ENCODE data around the gene SCAF11.

DNA sequence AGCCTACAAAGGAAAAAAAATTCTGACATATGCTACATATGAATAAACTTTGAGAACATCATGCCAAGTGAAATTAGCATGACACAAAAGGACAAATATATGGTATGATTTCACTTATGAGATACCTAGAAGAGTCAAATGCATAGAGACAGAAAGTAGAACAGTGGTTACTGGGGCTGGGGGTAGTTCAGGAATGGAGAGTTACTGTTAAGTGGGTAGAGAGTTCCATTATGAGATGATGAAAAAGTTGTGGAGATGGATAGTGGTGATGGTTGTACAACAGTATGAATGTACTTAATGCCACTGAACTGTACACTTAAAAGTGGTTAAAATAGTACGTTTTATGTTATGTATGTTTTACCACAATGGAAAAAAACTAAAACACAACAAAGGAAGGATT is 92.3 kb downstream of the SCAF11 start:
- TF ChIP-seq, protein P1, sequence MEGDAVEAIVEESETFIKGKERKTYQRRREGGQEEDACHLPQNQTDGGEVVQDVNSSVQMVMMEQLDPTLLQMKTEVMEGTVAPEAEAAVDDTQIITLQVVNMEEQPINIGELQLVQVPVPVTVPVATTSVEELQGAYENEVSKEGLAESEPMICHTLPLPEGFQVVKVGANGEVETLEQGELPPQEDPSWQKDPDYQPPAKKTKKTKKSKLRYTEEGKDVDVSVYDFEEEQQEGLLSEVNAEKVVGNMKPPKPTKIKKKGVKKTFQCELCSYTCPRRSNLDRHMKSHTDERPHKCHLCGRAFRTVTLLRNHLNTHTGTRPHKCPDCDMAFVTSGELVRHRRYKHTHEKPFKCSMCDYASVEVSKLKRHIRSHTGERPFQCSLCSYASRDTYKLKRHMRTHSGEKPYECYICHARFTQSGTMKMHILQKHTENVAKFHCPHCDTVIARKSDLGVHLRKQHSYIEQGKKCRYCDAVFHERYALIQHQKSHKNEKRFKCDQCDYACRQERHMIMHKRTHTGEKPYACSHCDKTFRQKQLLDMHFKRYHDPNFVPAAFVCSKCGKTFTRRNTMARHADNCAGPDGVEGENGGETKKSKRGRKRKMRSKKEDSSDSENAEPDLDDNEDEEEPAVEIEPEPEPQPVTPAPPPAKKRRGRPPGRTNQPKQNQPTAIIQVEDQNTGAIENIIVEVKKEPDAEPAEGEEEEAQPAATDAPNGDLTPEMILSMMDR (conservative IDR thresholded peaks at IDR 0.05; ENCODE audit: low read length), result no peak
- no peak for TF ChIP-seq EZH2phosphoT487 (IDR thresholded peaks at IDR 0.05; ENCODE audit: borderline replicate concordance, low read depth, low read length)
